Esophagus (tissue), 2 donors: ENCODE measurements around the gene DLX1. TPM values are rescaled to one million over a fixed set of nuclear protein-coding genes. Genes with fewer than 3 reads are reported as not detected.

Source experiments
- H3K27ac ChIP-seq, 2 donors: one replicate each; pipeline ENCODE4 v1.5.1; 2013; ENCODE audit warnings: low read depth in 2 of 2, mild to moderate bottlenecking in 2 of 2, inconsistent platforms in 1 of 2, low read length in 1 of 2, moderate library complexity in 1 of 2
- H3K27me3 ChIP-seq, 2 donors: one replicate each; pipeline ENCODE4 v1.6.1; 2013; ENCODE audit warnings: low read length in 2 of 2, control low read depth in 1 of 2, mild to moderate bottlenecking in 1 of 2; ENCODE audit not compliant: insufficient read depth in 2 of 2, control insufficient read depth in 1 of 2
- H3K36me3 ChIP-seq, 2 donors: one replicate each; pipeline ENCODE4 v1.6.1; 2013; ENCODE audit warnings: low read length in 1 of 2; ENCODE audit not compliant: control insufficient read depth in 2 of 2, insufficient read depth in 2 of 2
- H3K4me1 ChIP-seq, 2 donors: one replicate each; pipeline ENCODE4 v1.6.1; 2013; ENCODE audit warnings: low read length in 1 of 2; ENCODE audit not compliant: control insufficient read depth in 2 of 2, insufficient read depth in 2 of 2
- H3K4me3 ChIP-seq, 2 donors: one replicate each; pipeline ENCODE4 v1.5.1; 2013; ENCODE audit warnings: low read length in 2 of 2, mild to moderate bottlenecking in 2 of 2, low read depth in 1 of 2, moderate library complexity in 1 of 2
- H3K9me3 ChIP-seq, 2 donors: one replicate each; pipeline ENCODE4 v1.6.1; 2013; ENCODE audit warnings: mild to moderate bottlenecking in 2 of 2, low read depth in 1 of 2, low read length in 1 of 2, moderate library complexity in 1 of 2; ENCODE audit not compliant: control insufficient read depth in 2 of 2, insufficient read depth in 1 of 2
- WGBS, 2 donors: extraction: QIAGEN DNeasy Blood & Tissue Kit; methylation state at CpG; one replicate each; pipeline ENCODE4 v1.1.7; 2013; 5-methylcytosine and 5-hydroxymethylcytosine counted together
- polyA plus RNA-seq, 2 donors: library from polyadenylated mRNA; stranded (reverse); fragments of 200-250 nt; gene quantifications; one replicate each; pipeline ENCODE4 v1.2.3, GENCODE V29; 2013
- donor health status: healthy with polysubstance abuse.
- donor health status: Bipolar disorder and iron deficiency.

The DLX1 gene
- polyA plus RNA-seq, 2 donors, result 0.02 to 0.06 TPM

GRCh38 chr2:172102391-172103359 lies 17.4 kb downstream of the DLX1 start, which contains the start of gene DLX2:
TSS of gene DLX2 (minus strand) at chr2:172102900. CDS start at chr2:172102538, 362 bp downstream.
- H3K4me1 ChIP-seq, result peaks cover 11 to 35% of the 10 kb centered on the region in 2 donors

GRCh38 chr2:172103471-172104272 lies 18.4 kb downstream of the DLX1 start:
- Histone ChIP-seq H3K27me3 (peaks cover 0 to 65% of the 10 kb centered on the region in 2 donors), H3K4me1 (peaks cover 11 to 34% of the 10 kb centered on the region in 2 donors), H3K36me3 (no peaks in the 10 kb centered on the region), H3K9me3 (peaks cover 0 to 7% of the 10 kb centered on the region in 2 donors), H3K4me3 (peak overlapping the region in 1 of 2 donors; percentile 65), H3K27ac (no peak overlapping the region)
- WGBS, 2 donors, result 4 to 6% methylated on average over 25 of the region's 25 CpGs

More at GRCh38 chr2:172102391-172103359, 17.4 kb downstream of the DLX1 start, which contains the start of gene DLX2:
- 2% methylated on average over 66 to 74 of the region's 74 CpGs for WGBS, 2 donors
- H3K9me3 ChIP-seq, result peaks cover 0 to 7% of the 10 kb centered on the region in 2 donors
- H3K27me3 ChIP-seq, result peaks cover 0 to 66% of the 10 kb centered on the region in 2 donors
- H3K27ac ChIP-seq, result no peak within 1 kb of the TSS
- no peaks in the 10 kb centered on the region for H3K36me3 ChIP-seq
- H3K4me3 ChIP-seq, result peak within 1 kb of the TSS; percentile 40 to 65

GRCh38 chr2:172105471-172106107 lies 20.3 kb downstream of the DLX1 start:
- Histone ChIP-seq H3K4me1 (peaks cover 11 to 24% of the 10 kb centered on the region in 2 donors), H3K9me3 (peaks cover 0 to 4% of the 10 kb centered on the region in 2 donors), H3K27ac (no peak overlapping the region), H3K4me3 (peak overlapping the region in 1 of 2 donors; percentile 45), H3K36me3 (no peaks in the 10 kb centered on the region), H3K27me3 (peaks cover 5 to 57% of the 10 kb centered on the region in 2 donors)
- 13 to 16% methylated on average over 23 of the region's 23 CpGs for WGBS, 2 donors

- Histone ChIP-seq H3K27ac (no peak overlapping the region), H3K36me3 (no peaks in the 10 kb centered on the region), H3K4me1 (peaks cover 11 to 24% of the 10 kb centered on the region in 2 donors), H3K27me3 (peaks cover 5 to 49% of the 10 kb centered on the region in 2 donors), H3K4me3 (peak overlapping the region; percentile 19 to 45), H3K9me3 (peaks cover 0 to 4% of the 10 kb centered on the region in 2 donors)
- 5 to 6% methylated on average over 44 of the region's 44 CpGs for WGBS, 2 donors
Observed at GRCh38 chr2:172106108-172106961, 21.0 kb downstream of the DLX1 start.

- no peak overlapping the region for H3K4me3 ChIP-seq
- 25 to 27% methylated on average over 49 to 51 of the region's 51 CpGs for WGBS, 2 donors
Observed at GRCh38 chr2:172107690-172108586, 22.6 kb downstream of the DLX1 start.

GRCh38 chr2:172108587-172108930 lies 23.3 kb downstream of the DLX1 start:
- 54 to 56% methylated on average over 8 of the region's 8 CpGs for WGBS, 2 donors
- H3K4me3 ChIP-seq, result no peak overlapping the region
- no peaks in the 10 kb centered on the region for H3K9me3 ChIP-seq
- H3K27me3 ChIP-seq, result peaks cover 5 to 31% of the 10 kb centered on the region in 2 donors
- peaks cover 3 to 11% of the 10 kb centered on the region in 2 donors for H3K4me1 ChIP-seq
- H3K36me3 ChIP-seq, result no peaks in the 10 kb centered on the region
- no peak overlapping the region for H3K27ac ChIP-seq

More at GRCh38 chr2:172107690-172108586, 22.6 kb downstream of the DLX1 start:
- peaks cover 5 to 35% of the 10 kb centered on the region in 2 donors for H3K27me3 ChIP-seq
- H3K9me3 ChIP-seq, result no peaks in the 10 kb centered on the region
- no peak overlapping the region for H3K27ac ChIP-seq
- peaks cover 3 to 13% of the 10 kb centered on the region in 2 donors for H3K4me1 ChIP-seq
- no peaks in the 10 kb centered on the region for H3K36me3 ChIP-seq

GRCh38 chr2:172109256-172109987 lies 24.1 kb downstream of the DLX1 start:
- WGBS, 2 donors, result 41 to 48% methylated on average over 29 of the region's 29 CpGs
- Histone ChIP-seq H3K4me1 (peaks cover 3 to 11% of the 10 kb centered on the region in 2 donors), H3K36me3 (no peaks in the 10 kb centered on the region), H3K27ac (no peak overlapping the region), H3K4me3 (no peak overlapping the region), H3K9me3 (no peaks in the 10 kb centered on the region), H3K27me3 (peaks cover 5 to 31% of the 10 kb centered on the region in 2 donors)
